Measurements from ENCODE around the gene FAM3C.
"Not testable (repeated sequence)": the region's sequence is repeated elsewhere in the genome, so short reads cannot be mapped to it uniquely, and the experiment has no call there.

The FAM3C gene

GRCh38 chr7:121395961-121396757 is at the start of gene FAM3C:
TSS of gene FAM3C (minus strand) at chr7:121396308. CDS start at chr7:121382969, 13,339 bp downstream.
- intact Hi-C loops (cut with DNase I): no loop called here
- peak; percentile 69 to 96 (median 90) for DNase-seq

- intact Hi-C loops (cut with DNase I): no loop called here
- DNase-seq: no peak
These were observed 46.7 kb upstream of the FAM3C start for GRCh38 chr7:121442845-121443244.

- intact Hi-C loops (cut with DNase I): no loop called here
- DNase-seq: no peak
These were observed 44.9 kb upstream of the FAM3C start for GRCh38 chr7:121440857-121441503.

- intact Hi-C loops (cut with DNase I): not testable (repeated sequence)
- DNase-seq: peak in 41 of 42 donors; percentile 4 to 64 (median 33)
These were observed 42.2 kb upstream of the FAM3C start for GRCh38 chr7:121438043-121438955.

- intact Hi-C loops (cut with DNase I): no loop called here
- no peak for DNase-seq
These were observed 41.4 kb upstream of the FAM3C start for GRCh38 chr7:121437470-121437869.

- intact Hi-C loops (cut with DNase I): no loop called here
- DNase-seq: no peak
These were observed 40.6 kb upstream of the FAM3C start for GRCh38 chr7:121436688-121437087.

GRCh38 chr7:121436136-121436535 is 40.0 kb upstream of the FAM3C start:
- intact Hi-C loops (cut with DNase I): no loop called here
- DNase-seq: no peak

GRCh38 chr7:121433775-121434174 is 37.7 kb upstream of the FAM3C start:
- no peak for DNase-seq
- intact Hi-C loops (cut with DNase I): no loop called here

GRCh38 chr7:121432486-121432885 is 36.4 kb upstream of the FAM3C start:
- DNase-seq; intact Hi-C loops (cut with DNase I): not testable (repeated sequence)

GRCh38 chr7:121431996-121432395 is 35.9 kb upstream of the FAM3C start:
- DNase-seq: no peak
- intact Hi-C loops (cut with DNase I): no loop called here

- no peak for DNase-seq
- intact Hi-C loops (cut with DNase I): no loop called here
These were observed 35.4 kb upstream of the FAM3C start for GRCh38 chr7:121431389-121431995.

GRCh38 chr7:121430558-121430957 is 34.5 kb upstream of the FAM3C start:
- no peak for DNase-seq
- intact Hi-C loops (cut with DNase I): no loop called here

GRCh38 chr7:121429798-121430197 is 33.7 kb upstream of the FAM3C start:
- DNase-seq: no peak
- intact Hi-C loops (cut with DNase I): no loop called here

GRCh38 chr7:121428855-121429489 is 32.9 kb upstream of the FAM3C start:
- intact Hi-C loops (cut with DNase I): no loop called here
- no peak for DNase-seq

- DNase-seq; intact Hi-C loops (cut with DNase I): not testable (repeated sequence)
These were observed 25.6 kb upstream of the FAM3C start for GRCh38 chr7:121421743-121422142.

- intact Hi-C loops (cut with DNase I): no loop called here
- DNase-seq: no peak
These were observed 24.9 kb upstream of the FAM3C start for GRCh38 chr7:121420976-121421375.

GRCh38 chr7:121419201-121420148 is 23.4 kb upstream of the FAM3C start:
- intact Hi-C loops (cut with DNase I): no loop called here
- no peak for DNase-seq

GRCh38 chr7:121416533-121416932 is 20.4 kb upstream of the FAM3C start:
- intact Hi-C loops (cut with DNase I): no loop called here
- no peak for DNase-seq

All from head of caudate nucleus (tissue), 42 donors.